Karpas-422 (cell line): Measurements from ENCODE around the gene MB21D2. TPM values are rescaled to one million over a fixed set of nuclear protein-coding genes. Genes with fewer than 3 reads are reported as not detected.
"Not testable (repeated sequence)": the region's sequence is repeated elsewhere in the genome, so short reads cannot be mapped to it uniquely, and the experiment has no call there.

ENCODE experiments used
- DNase-seq: peaks from one replicate; pipeline ENCODE4 v3.0.0-alpha.2; 2015
- H2AFZ ChIP-seq: fragments of 200-600 bp; sonication (generic); 2 replicates; pipeline ENCODE4 v1.6.1; 2014; ENCODE audit warnings: antibody characterized with exemption, low read length, mixed read lengths
- H3K27ac ChIP-seq: fragments of 200-600 bp; sonication (generic); 2 replicates; pipeline ENCODE4 v1.5.1; 2014; ENCODE audit warnings: mild to moderate bottlenecking, low read length, moderate library complexity
- H3K27me3 ChIP-seq: fragments of 200-600 bp; sonication (generic); 2 replicates; pipeline ENCODE4 v1.6.1; 2014; ENCODE audit warnings: low read length, mixed read lengths
- H3K36me3 ChIP-seq: fragments of 200-600 bp; sonication (generic); 2 replicates; pipeline ENCODE4 v1.6.1; 2014; ENCODE audit warnings: low read length, mixed read lengths; ENCODE audit not compliant: insufficient read depth
- H3K4me1 ChIP-seq: fragments of 200-600 bp; sonication (generic); 2 replicates; pipeline ENCODE4 v1.6.1; 2014; ENCODE audit warnings: mild to moderate bottlenecking, low read length, mixed read lengths
- H3K4me2 ChIP-seq: fragments of 200-600 bp; sonication (generic); 2 replicates; pipeline ENCODE4 v1.6.1; 2014; ENCODE audit warnings: low read length, low read depth, mild to moderate bottlenecking; ENCODE audit not compliant: poor library complexity, severe bottlenecking
- H3K4me3 ChIP-seq: fragments of 200-600 bp; sonication (generic); 2 replicates; pipeline ENCODE4 v1.5.1; 2014; ENCODE audit warnings: mild to moderate bottlenecking, antibody characterized with exemption, low read length, mixed read lengths
- H3K79me2 ChIP-seq: fragments of 200-600 bp; sonication (generic); 2 replicates; pipeline ENCODE4 v1.6.1; 2014; ENCODE audit warnings: mild to moderate bottlenecking, low read length, mixed read lengths
- H3K9ac ChIP-seq: fragments of 200-600 bp; sonication (generic); 2 replicates; pipeline ENCODE4 v1.6.0; 2014; ENCODE audit warnings: low read length
- H3K9me2 ChIP-seq: fragments of 200-600 bp; sonication (generic), shearing (Covaris generic); replicated peaks from 2 replicates; pipeline ENCODE4 v1.6.0; 2014; ENCODE audit warnings: mild to moderate bottlenecking, low read length, moderate library complexity; ENCODE audit not compliant: insufficient read depth
- H3K9me3 ChIP-seq: fragments of 300-700, 200-600 bp; sonication (generic); 2 replicates; pipeline ENCODE4 v1.6.1; 2014; ENCODE audit warnings: low read length, mixed read lengths
- H4K20me1 ChIP-seq: fragments of 200-600 bp; sonication (generic); 2 replicates; pipeline ENCODE4 v1.6.1; 2014; ENCODE audit warnings: mild to moderate bottlenecking, antibody characterized with exemption, low read length, low read depth; ENCODE audit not compliant: insufficient read depth
- total RNA-seq: library from RNA; depleted of rRNA; stranded (reverse); fragments of >200 nt; shearing (Covaris generic); gene quantifications from 2 replicates; pipeline ENCODE4 v1.2.3, GENCODE V29; 2014; ENCODE audit warnings: low replicate concordance

MB21D2 gene
- total RNA-seq, 1 experiment from 2014 or later: not detected

GRCh38 chr3:192858849-192859585 lies 58.6 kb downstream of the MB21D2 start:
- no peak overlapping the region for H3K9ac ChIP-seq
- DNase-seq: no peak
- no peaks in the 10 kb centered on the region for H3K36me3 ChIP-seq
- no peaks in the 10 kb centered on the region for H3K79me2 ChIP-seq
- no peaks in the 10 kb centered on the region for H3K9me2 ChIP-seq
- no peaks in the 10 kb centered on the region for H3K9me3 ChIP-seq
- no peaks in the 10 kb centered on the region for H4K20me1 ChIP-seq
- H3K4me2 ChIP-seq: no peak overlapping the region
- H3K27ac ChIP-seq: no peak overlapping the region
- 0 out of 2 replicates have a peak, but pooled peaks cover 2% of the 10 kb centered on the region for H3K27me3 ChIP-seq
- H3K4me1 ChIP-seq: no peaks in the 10 kb centered on the region
- no peak overlapping the region for H3K4me3 ChIP-seq
- H2AFZ ChIP-seq: no peak overlapping the region

- H2AFZ ChIP-seq: no peak overlapping the region
- no peaks in the 10 kb centered on the region for H3K9me2 ChIP-seq
- no peaks in the 10 kb centered on the region for H4K20me1 ChIP-seq
- H3K4me1 ChIP-seq: no peaks in the 10 kb centered on the region
- H3K4me2 ChIP-seq: no peak overlapping the region
- H3K79me2 ChIP-seq: no peaks in the 10 kb centered on the region
- no peaks in the 10 kb centered on the region for H3K36me3 ChIP-seq
- H3K4me3 ChIP-seq: no peak overlapping the region
- H3K9ac ChIP-seq: no peak overlapping the region
- 0 out of 2 replicates have a peak, but pooled peaks cover 2% of the 10 kb centered on the region for H3K27me3 ChIP-seq
- no peaks in the 10 kb centered on the region for H3K9me3 ChIP-seq
- DNase-seq: no peak
- H3K27ac ChIP-seq: no peak overlapping the region
These were observed 60.4 kb downstream of the MB21D2 start for GRCh38 chr3:192857260-192857661.

- H3K4me2 ChIP-seq: no peak overlapping the region
These were observed 62.2 kb downstream of the MB21D2 start for GRCh38 chr3:192855434-192855833.

GRCh38 chr3:192851821-192852372 lies 65.8 kb downstream of the MB21D2 start:
- no peak for DNase-seq
- H3K36me3 ChIP-seq: no peaks in the 10 kb centered on the region
- no peak overlapping the region for H3K9ac ChIP-seq
- no peaks in the 10 kb centered on the region for H3K4me1 ChIP-seq
- peaks cover 2% of the 10 kb centered on the region; the same call in 1 of the 2 replicates for H3K27me3 ChIP-seq
- no peak overlapping the region for H3K4me3 ChIP-seq
- H3K27ac ChIP-seq: no peak overlapping the region
- no peak overlapping the region for H3K4me2 ChIP-seq
- H4K20me1 ChIP-seq: no peaks in the 10 kb centered on the region
- H2AFZ ChIP-seq: no peak overlapping the region
- H3K9me3 ChIP-seq: no peaks in the 10 kb centered on the region
- no peaks in the 10 kb centered on the region for H3K79me2 ChIP-seq
- H3K9me2 ChIP-seq: no peaks in the 10 kb centered on the region

More at GRCh38 chr3:192855434-192855833, 62.2 kb downstream of the MB21D2 start:
- Histone ChIP-seq H3K27me3 (0 out of 2 replicates have a peak, but pooled peaks cover 2% of the 10 kb centered on the region), H3K9me2 (no peaks in the 10 kb centered on the region), H3K4me1 (no peaks in the 10 kb centered on the region), H3K27ac (no peak overlapping the region), H3K9me3 (no peaks in the 10 kb centered on the region), H3K36me3 (no peaks in the 10 kb centered on the region), H3K4me3 (no peak overlapping the region), H3K79me2 (no peaks in the 10 kb centered on the region), H2AFZ (no peak overlapping the region), H3K9ac (no peak overlapping the region), H4K20me1 (no peaks in the 10 kb centered on the region)
- DNase-seq: no peak

- H3K9ac ChIP-seq: no peak overlapping the region
- DNase-seq: no peak
These were observed 67.1 kb downstream of the MB21D2 start for GRCh38 chr3:192850451-192850981.

GRCh38 chr3:192849821-192850220 lies 67.8 kb downstream of the MB21D2 start:
- H3K27me3 ChIP-seq, H3K27ac ChIP-seq, H3K9me3 ChIP-seq, H4K20me1 ChIP-seq, H2AFZ ChIP-seq, H3K36me3 ChIP-seq, H3K79me2 ChIP-seq, DNase-seq, H3K4me3 ChIP-seq, H3K9ac ChIP-seq, H3K9me2 ChIP-seq, H3K4me2 ChIP-seq, H3K4me1 ChIP-seq: not testable (repeated sequence)

More at GRCh38 chr3:192850451-192850981, 67.1 kb downstream of the MB21D2 start:
- Histone ChIP-seq H3K4me1 (no peaks in the 10 kb centered on the region), H3K9me2 (no peaks in the 10 kb centered on the region), H3K4me2 (no peak overlapping the region), H3K27me3 (peaks cover 2% of the 10 kb centered on the region; the same call in 1 of the 2 replicates), H2AFZ (no peak overlapping the region), H3K4me3 (no peak overlapping the region), H3K27ac (no peak overlapping the region), H3K36me3 (no peaks in the 10 kb centered on the region), H3K9me3 (no peaks in the 10 kb centered on the region), H4K20me1 (no peaks in the 10 kb centered on the region), H3K79me2 (no peaks in the 10 kb centered on the region)

GRCh38 chr3:192848371-192849233 lies 69.1 kb downstream of the MB21D2 start:
- Histone ChIP-seq H3K4me1 (no peaks in the 10 kb centered on the region), H3K27ac (no peak overlapping the region), H3K4me3 (no peak overlapping the region), H2AFZ (no peak overlapping the region), H4K20me1 (no peaks in the 10 kb centered on the region), H3K9me3 (no peaks in the 10 kb centered on the region), H3K79me2 (no peaks in the 10 kb centered on the region), H3K27me3 (no peaks in the 10 kb centered on the region; the same call in 1 of the 2 replicates), H3K9ac (no peak overlapping the region), H3K9me2 (no peaks in the 10 kb centered on the region), H3K4me2 (no peak overlapping the region), H3K36me3 (no peaks in the 10 kb centered on the region)
- peak; percentile 32 for DNase-seq

- no peak overlapping the region for H3K4me3 ChIP-seq
- H3K27me3 ChIP-seq: no peaks in the 10 kb centered on the region; the same call in 1 of the 2 replicates
- H3K27ac ChIP-seq: no peak overlapping the region
- H3K9me2 ChIP-seq: no peaks in the 10 kb centered on the region
- H3K4me1 ChIP-seq: no peaks in the 10 kb centered on the region
- no peak overlapping the region for H2AFZ ChIP-seq
- H3K79me2 ChIP-seq: no peaks in the 10 kb centered on the region
- H3K36me3 ChIP-seq: no peaks in the 10 kb centered on the region
- no peak overlapping the region for H3K4me2 ChIP-seq
- peak; percentile 34 for DNase-seq
- H3K9me3 ChIP-seq: no peaks in the 10 kb centered on the region
- H4K20me1 ChIP-seq: no peaks in the 10 kb centered on the region
- H3K9ac ChIP-seq: no peak overlapping the region
These were observed 69.7 kb downstream of the MB21D2 start for GRCh38 chr3:192847941-192848340.
